ENCODE data around the gene RNF168. TPM values are rescaled to one million over a fixed set of nuclear protein-coding genes. Genes with fewer than 3 reads are reported as not detected.

RNF168 gene
- total RNA-seq, 1 donor from 2014 or later = 21.1 TPM

GRCh38 chr3:196544491-196544992 is 41.0 kb upstream of the RNF168 start:
- intact Hi-C loops (cut with DNase I) = no loop called here
- Histone ChIP-seq H3K4me3 (no peak overlapping the region), H3K27me3 (no peaks in the 10 kb centered on the region), H3K4me1 (no peaks in the 10 kb centered on the region), H3K9me3 (no peaks in the 10 kb centered on the region), H3K27ac (no peak overlapping the region), H3K36me3 (no peaks in the 10 kb centered on the region)
- TF ChIP-seq, protein P1, sequence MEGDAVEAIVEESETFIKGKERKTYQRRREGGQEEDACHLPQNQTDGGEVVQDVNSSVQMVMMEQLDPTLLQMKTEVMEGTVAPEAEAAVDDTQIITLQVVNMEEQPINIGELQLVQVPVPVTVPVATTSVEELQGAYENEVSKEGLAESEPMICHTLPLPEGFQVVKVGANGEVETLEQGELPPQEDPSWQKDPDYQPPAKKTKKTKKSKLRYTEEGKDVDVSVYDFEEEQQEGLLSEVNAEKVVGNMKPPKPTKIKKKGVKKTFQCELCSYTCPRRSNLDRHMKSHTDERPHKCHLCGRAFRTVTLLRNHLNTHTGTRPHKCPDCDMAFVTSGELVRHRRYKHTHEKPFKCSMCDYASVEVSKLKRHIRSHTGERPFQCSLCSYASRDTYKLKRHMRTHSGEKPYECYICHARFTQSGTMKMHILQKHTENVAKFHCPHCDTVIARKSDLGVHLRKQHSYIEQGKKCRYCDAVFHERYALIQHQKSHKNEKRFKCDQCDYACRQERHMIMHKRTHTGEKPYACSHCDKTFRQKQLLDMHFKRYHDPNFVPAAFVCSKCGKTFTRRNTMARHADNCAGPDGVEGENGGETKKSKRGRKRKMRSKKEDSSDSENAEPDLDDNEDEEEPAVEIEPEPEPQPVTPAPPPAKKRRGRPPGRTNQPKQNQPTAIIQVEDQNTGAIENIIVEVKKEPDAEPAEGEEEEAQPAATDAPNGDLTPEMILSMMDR (IDR thresholded peaks at IDR 0.05) = no peak
- DNase-seq (no peak), ATAC-seq (no peak)

DNA sequence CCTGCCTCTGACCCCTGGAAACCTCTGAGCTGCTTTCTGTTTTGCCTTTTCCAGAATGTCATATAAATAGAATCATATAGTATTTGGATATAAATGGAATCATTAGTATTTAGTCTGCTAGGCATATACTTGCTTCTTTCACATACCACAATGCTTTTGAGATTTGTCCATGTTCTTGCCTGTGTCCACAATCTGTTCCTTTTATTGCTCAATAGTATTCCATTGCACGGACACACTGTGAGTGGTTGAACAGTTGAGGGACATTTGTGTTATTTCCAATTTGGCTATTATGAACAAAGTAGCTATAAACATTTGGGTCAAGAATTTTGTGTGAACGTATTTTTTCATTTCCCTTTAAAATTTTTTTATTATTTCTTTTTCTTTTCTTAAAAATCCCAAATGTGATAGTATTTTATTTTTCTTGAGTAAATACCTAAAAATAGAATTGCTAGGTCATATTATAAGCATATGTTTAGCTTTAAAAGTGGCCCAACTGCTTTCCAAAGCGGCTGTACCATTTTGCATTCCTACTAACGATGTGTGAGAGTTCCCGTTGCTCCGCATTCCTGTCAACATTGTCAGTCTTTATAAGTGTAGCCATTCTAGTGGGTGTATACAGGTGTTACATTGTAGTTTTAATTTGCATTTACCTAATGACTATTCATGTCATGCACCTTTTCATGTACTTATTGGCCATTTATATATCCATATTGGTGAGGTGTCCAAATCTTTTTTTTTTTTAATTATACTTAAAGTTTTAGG is 38.3 kb upstream of the RNF168 start:
- Histone ChIP-seq H3K36me3 (no peaks in the 10 kb centered on the region), H3K4me1 (no peaks in the 10 kb centered on the region), H3K27me3 (no peaks in the 10 kb centered on the region), H3K4me3 (no peak overlapping the region), H3K9me3 (no peaks in the 10 kb centered on the region), H3K27ac (no peak overlapping the region)
- intact Hi-C loops (cut with DNase I) = no loop called here
- TF ChIP-seq, protein P1 (IDR thresholded peaks at IDR 0.05) = no peak
- no peak for ATAC-seq
- DNase-seq = no peak

DNA sequence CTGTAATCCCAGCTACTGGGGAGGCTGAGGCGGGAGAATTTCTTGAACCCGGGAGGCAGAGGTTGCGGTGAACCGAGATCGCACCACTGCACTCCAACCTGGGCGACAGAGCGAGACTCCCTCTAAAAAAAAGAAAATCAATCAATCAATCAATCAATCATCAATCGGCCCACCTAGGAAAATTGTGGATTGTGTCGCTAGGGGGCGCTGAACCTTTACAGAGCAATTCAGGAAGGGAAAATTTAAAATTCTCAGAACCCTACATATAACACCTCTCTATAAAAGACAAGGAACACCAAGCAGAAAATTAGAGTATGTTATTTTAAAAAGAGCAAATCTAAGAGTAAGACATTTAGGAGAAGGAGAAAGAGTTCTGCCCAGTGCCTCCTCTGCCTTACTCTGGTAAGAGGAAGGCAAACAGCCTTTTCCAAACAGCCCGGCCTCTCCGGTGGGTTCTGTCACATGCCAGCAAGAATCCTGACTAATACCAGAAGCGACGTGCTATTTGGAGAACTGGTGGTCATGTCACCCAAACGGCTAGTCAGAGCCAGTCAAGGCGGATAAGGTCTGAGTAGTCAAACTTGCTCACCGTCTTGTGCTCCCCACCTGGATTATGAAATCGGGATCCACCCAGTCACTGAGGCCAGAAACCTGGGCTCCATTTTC is 33.9 kb upstream of the RNF168 start:
- H3K4me1 ChIP-seq = no peaks in the 10 kb centered on the region
- H3K27ac ChIP-seq = no peak overlapping the region
- DNase-seq (no peak), ATAC-seq (no peak)
- intact Hi-C loops (cut with DNase I) = no loop called here
- H3K36me3 ChIP-seq = no peaks in the 10 kb centered on the region
- TF ChIP-seq, protein P1 (IDR thresholded peaks at IDR 0.05) = peak; percentile 71
- H3K4me3 ChIP-seq = no peak overlapping the region
- H3K9me3 ChIP-seq = no peaks in the 10 kb centered on the region
- H3K27me3 ChIP-seq = no peaks in the 10 kb centered on the region

- DNase-seq (no peak), ATAC-seq (no peak)
- H3K36me3 ChIP-seq = no peaks in the 10 kb centered on the region
- H3K27me3 ChIP-seq = no peaks in the 10 kb centered on the region
- no peaks in the 10 kb centered on the region for H3K9me3 ChIP-seq
- H3K4me1 ChIP-seq = no peaks in the 10 kb centered on the region
- H3K4me3 ChIP-seq = no peak overlapping the region
- TF ChIP-seq, protein P1 (IDR thresholded peaks at IDR 0.05) = no peak
- no peak overlapping the region for H3K27ac ChIP-seq
- intact Hi-C loops (cut with DNase I) = no loop called here
Observed at GRCh38 chr3:196533260-196533681, 29.7 kb upstream of the RNF168 start.

DNA sequence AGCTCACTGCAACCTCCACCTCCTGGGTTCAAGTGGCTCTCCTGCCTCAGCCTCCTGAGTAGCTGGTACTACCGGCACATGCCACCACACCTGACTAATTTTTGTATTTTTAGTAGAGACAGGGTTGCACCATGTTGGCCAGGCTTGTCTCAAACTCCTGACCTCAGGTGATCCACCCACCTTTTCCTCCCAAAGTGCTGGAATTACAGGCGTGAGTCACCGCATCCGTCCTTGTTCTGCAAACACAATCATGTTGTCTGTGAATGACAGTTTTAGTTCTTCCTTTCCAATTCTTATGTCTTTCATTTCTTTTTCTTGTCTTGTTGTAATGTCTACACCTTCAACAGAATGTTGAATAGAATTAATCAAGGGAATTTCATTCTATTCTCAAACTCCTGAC is 27.9 kb upstream of the RNF168 start:
- DNase-seq (no peak), ATAC-seq (no peak)
- Histone ChIP-seq H3K27me3 (no peaks in the 10 kb centered on the region), H3K4me3 (no peak overlapping the region), H3K4me1 (no peaks in the 10 kb centered on the region), H3K36me3 (no peaks in the 10 kb centered on the region), H3K27ac (no peak overlapping the region), H3K9me3 (no peaks in the 10 kb centered on the region)
- TF ChIP-seq, protein P1 (IDR thresholded peaks at IDR 0.05) = no peak
- intact Hi-C loops (cut with DNase I) = no loop called here
